SK-N-MC (cell line): Measurements from ENCODE around the gene RASGRP3.
"Not testable (repeated sequence)": the region's sequence is repeated elsewhere in the genome, so short reads cannot be mapped to it uniquely, and the experiment has no call there.

Experiments used
- DNase-seq: peaks from one replicate; pipeline ENCODE4 v3.0.0-alpha.2; 2011; ENCODE audit warnings: low read depth, low spot score
- H3K27ac ChIP-seq: fragments of 200-600 bp; sonication (generic); 2 replicates; pipeline ENCODE4 v1.5.1; 2016; ENCODE audit warnings: mixed run types
- H3K36me3 ChIP-seq: fragments of 200-600 bp; sonication (generic); 2 replicates; pipeline ENCODE4 v1.6.1; 2017; ENCODE audit warnings: antibody characterized with exemption, low read length, mixed read lengths; ENCODE audit not compliant: insufficient read depth
- H3K4me3 ChIP-seq: fragments of 200-600 bp; sonication (generic); 2 replicates; pipeline ENCODE4 v1.5.1; 2016
- H3K9ac ChIP-seq: fragments of 200-600 bp; sonication (generic); 2 replicates; pipeline ENCODE4 v1.8.0; 2017; ENCODE audit warnings: mixed run types, mixed read lengths; ENCODE audit not compliant: insufficient read length
- H3K9me3 ChIP-seq: fragments of 200-600 bp; sonication (generic); 2 replicates; pipeline ENCODE4 v1.6.1; 2017; ENCODE audit warnings: low read depth, mild to moderate bottlenecking, antibody characterized with exemption, low read length, moderate library complexity, mixed read lengths
- EZH2 ChIP-seq: fragments of 200-600 bp; sonication (generic); IDR thresholded peaks from one replicate; pipeline ENCODE4 v1.6.1; 2017; ENCODE audit warnings: antibody characterized with exemption
- FOXP2 ChIP-seq: optimal IDR thresholded peaks from 2 replicates; pipeline ENCODE3; 2011; ENCODE audit warnings: mild to moderate bottlenecking, moderate library complexity; ENCODE audit not compliant: insufficient read depth; ENCODE audit errors: extremely low read length, control extremely low read depth
- POLR2AphosphoS5 ChIP-seq: IDR thresholded peaks from 2 replicates; pipeline ENCODE4 v1.6.1; 2012; ENCODE audit warnings: mild to moderate bottlenecking, low read depth, low read length, borderline replicate concordance

RASGRP3 gene

GRCh38 chr2:33451214-33451613, 25.2 kb upstream of the RASGRP3 start:
- Histone ChIP-seq H3K4me3 (no peak overlapping the region), H3K9me3 (no peaks in the 10 kb centered on the region; the same call in 1 of the 2 replicates), H3K9ac (no peak overlapping the region), H3K36me3 (no peaks in the 10 kb centered on the region), H3K27ac (no peak overlapping the region)
- DNase-seq: no peak
- TF ChIP-seq POLR2AphosphoS5 (no peak), EZH2 (no peak), FOXP2 (no peak)

- no peak for DNase-seq
- no peak overlapping the region for H3K4me3 ChIP-seq
- no peaks in the 10 kb centered on the region for H3K36me3 ChIP-seq
- H3K9me3 ChIP-seq: no peaks in the 10 kb centered on the region; the same call in 1 of the 2 replicates
- no peak overlapping the region for H3K27ac ChIP-seq
- TF ChIP-seq EZH2 (no peak), FOXP2 (no peak), POLR2AphosphoS5 (no peak)
- no peak overlapping the region for H3K9ac ChIP-seq
Measured at GRCh38 chr2:33451825-33452224, 24.6 kb upstream of the RASGRP3 start.

- H3K36me3 ChIP-seq: no peaks in the 10 kb centered on the region
- no peak for TF ChIP-seq POLR2AphosphoS5
- TF ChIP-seq FOXP2: no peak
- no peak for TF ChIP-seq EZH2
- no peak overlapping the region for H3K9ac ChIP-seq
- no peak for DNase-seq
- H3K9me3 ChIP-seq: no peaks in the 10 kb centered on the region; the same call in 1 of the 2 replicates
- H3K4me3 ChIP-seq: no peak overlapping the region
- H3K27ac ChIP-seq: no peak overlapping the region
Measured at GRCh38 chr2:33452545-33452944, 23.9 kb upstream of the RASGRP3 start.

DNA sequence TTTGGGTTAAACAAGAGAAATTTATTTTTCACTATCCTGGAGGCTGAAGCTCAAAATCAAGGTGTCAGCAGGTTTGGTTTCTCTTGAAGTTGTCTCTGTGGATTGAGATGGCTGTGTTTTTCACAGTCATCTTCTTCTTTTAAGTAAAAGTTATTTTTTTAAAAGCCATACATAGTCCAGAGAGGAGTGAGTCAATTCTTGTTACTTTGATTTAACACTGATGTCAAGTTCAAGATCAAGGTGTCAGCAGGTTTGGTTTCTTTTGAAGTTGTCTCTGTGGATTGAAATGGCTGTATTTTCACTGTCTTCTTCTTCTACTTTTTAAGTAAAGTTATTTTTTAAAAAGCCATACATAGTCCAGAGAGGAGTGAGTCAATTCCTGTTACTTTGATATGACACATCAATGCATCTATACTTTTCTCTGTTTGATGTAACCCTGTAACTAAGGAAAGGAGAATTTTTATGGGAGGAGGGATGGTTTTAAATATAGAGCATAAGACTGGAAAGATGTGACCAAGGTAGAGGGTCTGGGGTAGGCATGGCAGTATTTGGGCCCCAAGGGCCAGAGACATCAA, 22.5 kb upstream of the RASGRP3 start:
- DNase-seq: no peak
- Histone ChIP-seq H3K27ac (no peak overlapping the region), H3K9me3 (no peaks in the 10 kb centered on the region; the same call in 1 of the 2 replicates), H3K4me3 (no peak overlapping the region), H3K36me3 (no peaks in the 10 kb centered on the region), H3K9ac (no peak overlapping the region)
- TF ChIP-seq FOXP2 (no peak), POLR2AphosphoS5 (no peak), EZH2 (no peak)

- DNase-seq: no peak
- no peak overlapping the region for H3K9ac ChIP-seq
- no peak for TF ChIP-seq POLR2AphosphoS5
- TF ChIP-seq FOXP2: no peak
- TF ChIP-seq EZH2: no peak
- no peak overlapping the region for H3K27ac ChIP-seq
- no peak overlapping the region for H3K4me3 ChIP-seq
- no peaks in the 10 kb centered on the region for H3K9me3 ChIP-seq
- no peaks in the 10 kb centered on the region for H3K36me3 ChIP-seq
Measured at GRCh38 chr2:33457556-33458247, 18.7 kb upstream of the RASGRP3 start.

DNA sequence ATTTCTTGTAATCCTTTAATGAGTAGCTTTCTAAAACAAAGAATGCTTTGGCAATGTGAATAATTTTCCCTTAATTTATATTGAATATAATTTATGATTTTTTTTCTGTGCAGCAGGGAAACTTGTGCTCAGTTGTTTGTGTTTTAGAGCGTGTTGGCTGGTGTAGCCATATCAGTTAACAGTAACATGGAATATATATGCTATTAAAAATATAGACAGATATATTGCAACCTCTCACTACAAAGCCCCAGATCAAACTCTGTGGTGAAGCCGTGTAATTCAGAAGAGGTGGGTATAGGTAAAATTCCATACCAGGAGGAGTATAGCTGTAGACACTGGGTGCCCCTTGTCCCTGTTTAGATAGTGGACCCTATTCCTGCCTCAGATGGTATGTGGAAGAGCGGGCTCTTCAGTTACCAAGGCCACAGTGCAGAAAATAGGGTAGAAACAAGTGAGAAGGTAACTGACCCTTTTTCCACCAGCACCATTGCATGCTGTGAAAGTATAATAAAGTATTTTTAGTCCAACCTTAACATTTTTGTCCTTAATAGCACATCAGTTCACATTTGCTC, 18.1 kb upstream of the RASGRP3 start:
- Histone ChIP-seq H3K9me3 (no peaks in the 10 kb centered on the region), H3K27ac (no peak overlapping the region), H3K9ac (no peak overlapping the region), H3K36me3 (no peaks in the 10 kb centered on the region), H3K4me3 (no peak overlapping the region)
- DNase-seq: no peak
- TF ChIP-seq EZH2 (no peak), POLR2AphosphoS5 (no peak), FOXP2 (no peak)

DNA sequence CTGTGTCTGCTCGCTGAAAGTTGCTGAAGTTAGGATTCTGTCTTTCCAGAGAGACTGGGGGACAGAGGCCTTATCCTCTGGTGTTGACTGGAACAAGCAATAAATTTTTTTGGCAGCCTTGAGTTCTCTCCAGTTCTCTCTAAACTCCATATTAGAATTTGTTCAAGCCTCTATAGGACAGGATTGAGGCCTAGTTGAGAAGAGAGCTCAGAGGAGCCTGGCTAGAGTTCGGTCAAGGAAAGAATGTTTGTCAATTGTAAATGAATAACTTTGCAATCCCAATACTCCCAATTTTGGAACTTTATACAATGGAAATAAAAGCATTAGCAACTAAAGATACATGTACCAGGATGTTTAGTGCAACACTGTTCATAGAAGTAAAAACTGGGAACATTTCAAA, 16.7 kb upstream of the RASGRP3 start:
- no peak overlapping the region for H3K4me3 ChIP-seq
- TF ChIP-seq POLR2AphosphoS5: no peak
- no peak for TF ChIP-seq EZH2
- no peak for TF ChIP-seq FOXP2
- no peaks in the 10 kb centered on the region for H3K36me3 ChIP-seq
- H3K9me3 ChIP-seq: no peaks in the 10 kb centered on the region
- no peak for DNase-seq
- no peak overlapping the region for H3K9ac ChIP-seq
- no peak overlapping the region for H3K27ac ChIP-seq

DNA sequence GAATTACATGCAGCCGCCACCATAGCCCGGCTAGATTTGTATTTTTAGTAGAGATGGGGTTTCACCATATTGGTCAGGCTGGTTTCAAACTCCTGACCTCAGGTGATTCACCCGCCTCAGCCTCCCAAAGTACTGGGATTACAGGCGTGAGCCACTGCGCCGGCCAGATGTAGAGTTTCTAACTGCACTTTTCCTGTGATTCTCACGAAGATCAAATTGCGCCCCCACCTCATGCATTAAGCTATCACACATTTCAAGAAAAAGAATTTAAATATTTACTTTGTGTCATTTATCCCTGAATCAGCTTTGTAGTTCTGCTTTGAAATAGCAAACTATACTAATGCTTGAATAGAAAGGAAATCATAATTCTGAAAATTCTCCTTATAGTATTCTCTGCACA, 13.9 kb upstream of the RASGRP3 start:
- not testable (repeated sequence) for DNase-seq, H3K9me3 ChIP-seq, H3K9ac ChIP-seq, H3K27ac ChIP-seq, H3K4me3 ChIP-seq, H3K36me3 ChIP-seq

- no peak for DNase-seq
- Histone ChIP-seq H3K36me3 (no peaks in the 10 kb centered on the region), H3K27ac (no peak overlapping the region), H3K9me3 (no peaks in the 10 kb centered on the region), H3K4me3 (no peak overlapping the region), H3K9ac (no peak overlapping the region)
- TF ChIP-seq FOXP2 (no peak), EZH2 (no peak), POLR2AphosphoS5 (no peak)
Measured at GRCh38 chr2:33467413-33467812, 9.0 kb upstream of the RASGRP3 start.
